ENCODE data around the gene SUGCT.
A peak's percentile ranks its signal among the peaks of the same experiment; 100 is the strongest.

SUGCT gene

DNA sequence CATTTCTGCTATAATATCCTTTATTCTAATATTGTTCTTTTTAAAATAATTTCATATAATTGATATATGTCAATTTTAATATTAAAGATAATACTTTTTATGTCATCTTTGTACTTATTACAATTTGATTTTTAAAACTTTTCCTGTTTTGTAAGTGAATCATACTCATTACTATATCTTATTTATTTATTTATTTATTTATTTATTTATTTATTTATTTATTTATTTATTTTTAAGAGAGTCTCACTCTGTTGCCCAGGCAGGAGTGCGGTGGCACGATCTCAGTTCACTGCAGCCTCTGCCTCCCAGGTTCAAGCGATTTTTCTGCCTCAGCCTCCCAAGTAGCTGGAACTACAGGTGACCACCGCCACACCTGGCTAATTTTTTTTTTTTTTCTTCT lies 215.3 kb downstream of the SUGCT start:
- Histone ChIP-seq H2BK12ac (ENCODE audit: low read length) (no peak overlapping the region), H3K79me2 (ENCODE audit: control insufficient read depth, insufficient read depth, low read length, poor library complexity) (no peaks in the 10 kb centered on the region), H2BK120ac (ENCODE audit: insufficient read depth, low read length, poor library complexity) (no peak overlapping the region), H3K9me3 (ENCODE audit: insufficient read depth, low read depth, low read length) (no peaks in the 10 kb centered on the region), H3K9ac (ENCODE audit: low read length) (no peak overlapping the region), H2AFZ (ENCODE audit: insufficient read depth, low read length, poor library complexity) (no peak overlapping the region), H4K8ac (ENCODE audit: low read depth, low read length) (no peak overlapping the region), H2BK5ac (ENCODE audit: low read depth, low read length, poor library complexity) (no peak overlapping the region), H3K36me3 (ENCODE audit: control insufficient read depth in 1 of 2, insufficient read depth in 2 of 2, low read length in 2 of 2) (no peaks in the 10 kb centered on the region), H3K18ac (ENCODE audit: low read length) (no peak overlapping the region), H3K4me3 (ENCODE audit: low read depth, low read length) (no peak overlapping the region), H3K14ac (ENCODE audit: low read length) (no peak overlapping the region), H3K79me1 (ENCODE audit: low read length) (peaks cover 10% of the 10 kb centered on the region), H4K91ac (ENCODE audit: low read depth, low read length) (no peak overlapping the region), H3K27me3 (ENCODE audit: insufficient read depth, low read length) (no peaks in the 10 kb centered on the region), H4K12ac (ENCODE audit: low read depth, low read length) (no peak overlapping the region), H3K4me1 (ENCODE audit: control insufficient read depth in 1 of 2, insufficient read depth in 2 of 2, low read length in 2 of 2) (peaks cover 6 to 7% of the 10 kb centered on the region in 2 experiments), H3K27ac (ENCODE audit: low read depth, low read length) (no peak overlapping the region), H3K23ac (ENCODE audit: low read length) (no peak overlapping the region), H2AK5ac (ENCODE audit: low read length) (no peak overlapping the region), H3K4ac (ENCODE audit: low read depth, low read length) (no peak overlapping the region), H3K4me2 (ENCODE audit: low read length) (no peak overlapping the region)
- no CpG with 5 or more reads among the region's 4 CpGs for WGBS (ENCODE audit: extremely low coverage, insufficient coverage, insufficient read length)
- DNase-seq, result no peak

DNA sequence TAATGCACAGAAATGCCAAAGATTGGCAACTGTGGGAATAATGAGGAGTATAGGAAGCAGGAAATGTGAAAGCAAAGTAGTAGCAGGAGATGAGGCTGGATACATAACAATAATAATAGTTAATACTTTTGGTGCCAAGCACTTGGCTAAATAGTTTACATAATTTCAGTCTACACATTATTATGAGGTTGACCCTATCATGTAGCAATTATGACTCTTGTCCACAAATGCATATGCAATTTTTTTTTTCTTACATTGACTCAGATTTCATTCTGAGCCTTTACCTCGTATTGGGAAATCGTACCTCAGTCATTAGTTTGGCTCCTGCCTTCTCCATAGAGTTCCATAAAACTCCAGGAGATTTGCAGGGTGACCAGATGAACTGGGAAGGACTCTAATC lies 219.9 kb downstream of the SUGCT start:
- Histone ChIP-seq H3K79me2 (ENCODE audit: control insufficient read depth, insufficient read depth, low read length, poor library complexity) (no peaks in the 10 kb centered on the region), H3K27ac (ENCODE audit: low read depth, low read length) (no peak overlapping the region), H3K14ac (ENCODE audit: low read length) (no peak overlapping the region), H2BK12ac (ENCODE audit: low read length) (no peak overlapping the region), H3K4me3 (ENCODE audit: low read depth, low read length) (no peak overlapping the region), H2BK120ac (ENCODE audit: insufficient read depth, low read length, poor library complexity) (no peak overlapping the region), H3K23ac (ENCODE audit: low read length) (no peak overlapping the region), H4K8ac (ENCODE audit: low read depth, low read length) (no peak overlapping the region), H3K4me2 (ENCODE audit: low read length) (no peak overlapping the region), H3K4me1 (ENCODE audit: control insufficient read depth in 1 of 2, insufficient read depth in 2 of 2, low read length in 2 of 2) (no peaks in the 10 kb centered on the region), H2BK5ac (ENCODE audit: low read depth, low read length, poor library complexity) (no peak overlapping the region), H3K9me3 (ENCODE audit: insufficient read depth, low read depth, low read length) (no peaks in the 10 kb centered on the region), H3K4ac (ENCODE audit: low read depth, low read length) (no peak overlapping the region), H4K91ac (ENCODE audit: low read depth, low read length) (no peak overlapping the region), H3K36me3 (ENCODE audit: control insufficient read depth in 1 of 2, insufficient read depth in 2 of 2, low read length in 2 of 2) (no peaks in the 10 kb centered on the region), H4K12ac (ENCODE audit: low read depth, low read length) (no peak overlapping the region), H2AFZ (ENCODE audit: insufficient read depth, low read length, poor library complexity) (no peak overlapping the region), H3K27me3 (ENCODE audit: insufficient read depth, low read length) (no peaks in the 10 kb centered on the region), H3K18ac (ENCODE audit: low read length) (no peak overlapping the region), H2AK5ac (ENCODE audit: low read length) (no peak overlapping the region), H3K79me1 (ENCODE audit: low read length) (no peaks in the 10 kb centered on the region), H3K9ac (ENCODE audit: low read length) (no peak overlapping the region)
- WGBS (ENCODE audit: extremely low coverage, insufficient coverage, insufficient read length), result no CpG with 5 or more reads among the region's 2 CpGs
- no peak for DNase-seq

DNA sequence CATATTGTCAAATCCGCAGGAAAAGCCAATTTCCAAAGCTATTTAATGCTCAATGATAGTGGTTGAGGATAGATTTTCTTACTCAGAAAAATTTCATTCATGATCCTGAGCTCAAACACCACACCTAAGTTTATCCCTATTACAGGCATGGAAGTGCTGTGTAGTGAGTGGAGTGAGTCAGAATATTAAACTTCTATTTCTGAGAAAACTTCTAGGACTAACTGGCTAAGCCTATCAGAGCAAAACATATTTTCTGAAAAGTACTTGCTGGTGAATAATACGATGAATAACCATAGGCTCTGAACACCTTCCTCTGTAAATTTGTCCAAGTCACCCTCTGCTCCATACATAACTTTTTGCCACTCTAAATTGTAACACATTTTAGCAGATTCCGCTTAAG lies 221.5 kb downstream of the SUGCT start:
- Histone ChIP-seq H3K18ac (ENCODE audit: low read length) (no peak overlapping the region), H3K27me3 (ENCODE audit: insufficient read depth, low read length) (no peaks in the 10 kb centered on the region), H3K4me2 (ENCODE audit: low read length) (no peak overlapping the region), H3K4me1 (ENCODE audit: control insufficient read depth in 1 of 2, insufficient read depth in 2 of 2, low read length in 2 of 2) (no peaks in the 10 kb centered on the region), H2BK12ac (ENCODE audit: low read length) (no peak overlapping the region), H2AFZ (ENCODE audit: insufficient read depth, low read length, poor library complexity) (no peak overlapping the region), H2BK120ac (ENCODE audit: insufficient read depth, low read length, poor library complexity) (no peak overlapping the region), H4K91ac (ENCODE audit: low read depth, low read length) (no peak overlapping the region), H3K27ac (ENCODE audit: low read depth, low read length) (no peak overlapping the region), H3K9me3 (ENCODE audit: insufficient read depth, low read depth, low read length) (no peaks in the 10 kb centered on the region), H3K23ac (ENCODE audit: low read length) (no peak overlapping the region), H4K8ac (ENCODE audit: low read depth, low read length) (no peak overlapping the region), H3K36me3 (ENCODE audit: control insufficient read depth in 1 of 2, insufficient read depth in 2 of 2, low read length in 2 of 2) (no peaks in the 10 kb centered on the region), H3K79me1 (ENCODE audit: low read length) (no peaks in the 10 kb centered on the region), H3K4ac (ENCODE audit: low read depth, low read length) (no peak overlapping the region), H3K9ac (ENCODE audit: low read length) (no peak overlapping the region), H2AK5ac (ENCODE audit: low read length) (no peak overlapping the region), H4K12ac (ENCODE audit: low read depth, low read length) (no peak overlapping the region), H3K4me3 (ENCODE audit: low read depth, low read length) (no peak overlapping the region), H3K14ac (ENCODE audit: low read length) (no peak overlapping the region), H3K79me2 (ENCODE audit: control insufficient read depth, insufficient read depth, low read length, poor library complexity) (no peaks in the 10 kb centered on the region), H2BK5ac (ENCODE audit: low read depth, low read length, poor library complexity) (no peak overlapping the region)
- no CpG with 5 or more reads among the region's 3 CpGs for WGBS (ENCODE audit: extremely low coverage, insufficient coverage, insufficient read length)
- no peak for DNase-seq

DNA sequence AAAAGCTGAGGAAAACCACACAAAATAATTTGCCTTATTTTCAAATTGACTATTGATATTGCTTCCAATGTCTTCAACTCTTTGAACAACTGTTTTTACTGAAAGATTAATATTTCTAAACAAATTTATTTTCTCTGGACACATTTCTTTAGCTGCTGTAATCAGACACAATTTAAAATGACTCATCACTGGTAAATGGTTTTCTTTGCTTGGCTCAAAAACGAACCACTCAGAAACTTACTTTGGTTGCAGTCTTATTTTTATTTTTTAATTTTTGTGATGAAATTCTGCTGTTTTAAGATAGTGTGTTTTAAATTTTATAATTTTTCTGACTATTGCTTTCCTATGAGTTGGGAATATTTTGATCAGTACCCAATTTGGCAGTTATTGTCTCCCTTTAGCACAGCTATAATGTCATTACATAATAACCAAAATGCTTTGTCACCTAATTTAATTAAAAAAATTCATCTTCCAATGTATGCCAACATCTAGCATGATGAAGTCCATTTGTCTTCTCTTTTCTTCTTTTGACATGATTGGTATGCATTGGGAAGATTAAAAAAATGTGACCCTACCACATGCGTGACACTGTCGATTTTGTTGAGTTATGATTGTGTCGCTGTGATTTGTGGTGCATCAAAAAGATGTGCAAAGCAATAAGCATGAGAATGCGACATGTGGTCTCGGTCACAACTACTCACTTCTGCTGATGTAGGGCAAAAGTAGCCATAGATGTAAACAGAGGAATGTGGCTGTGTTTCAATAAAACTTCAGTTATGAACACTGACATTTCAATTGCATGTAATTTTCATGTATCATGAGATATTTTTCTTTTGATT lies 222.3 kb downstream of the SUGCT start:
- no peak overlapping the region for H3K9ac ChIP-seq (ENCODE audit: low read length)
- H3K4me1 ChIP-seq (ENCODE audit: control insufficient read depth in 1 of 2, insufficient read depth in 2 of 2, low read length in 2 of 2), result no peaks in the 10 kb centered on the region
- H3K4ac ChIP-seq (ENCODE audit: low read depth, low read length), result no peak overlapping the region
- H3K9me3 ChIP-seq (ENCODE audit: insufficient read depth, low read depth, low read length), result no peaks in the 10 kb centered on the region
- no peak overlapping the region for H4K91ac ChIP-seq (ENCODE audit: low read depth, low read length)
- no peak overlapping the region for H3K23ac ChIP-seq (ENCODE audit: low read length)
- DNase-seq, result peak in 1 of 2 donors; percentile 15
- H3K79me1 ChIP-seq (ENCODE audit: low read length), result no peaks in the 10 kb centered on the region
- no peak overlapping the region for H2BK5ac ChIP-seq (ENCODE audit: low read depth, low read length, poor library complexity)
- H3K36me3 ChIP-seq (ENCODE audit: control insufficient read depth in 1 of 2, insufficient read depth in 2 of 2, low read length in 2 of 2), result no peaks in the 10 kb centered on the region
- no peak overlapping the region for H3K27ac ChIP-seq (ENCODE audit: low read depth, low read length)
- H3K4me2 ChIP-seq (ENCODE audit: low read length), result no peak overlapping the region
- H2AFZ ChIP-seq (ENCODE audit: insufficient read depth, low read length, poor library complexity), result no peak overlapping the region
- H3K27me3 ChIP-seq (ENCODE audit: insufficient read depth, low read length), result no peaks in the 10 kb centered on the region
- H2AK5ac ChIP-seq (ENCODE audit: low read length), result no peak overlapping the region
- no peaks in the 10 kb centered on the region for H3K79me2 ChIP-seq (ENCODE audit: control insufficient read depth, insufficient read depth, low read length, poor library complexity)
- no peak overlapping the region for H3K14ac ChIP-seq (ENCODE audit: low read length)
- H4K8ac ChIP-seq (ENCODE audit: low read depth, low read length), result no peak overlapping the region
- no peak overlapping the region for H2BK120ac ChIP-seq (ENCODE audit: insufficient read depth, low read length, poor library complexity)
- H3K18ac ChIP-seq (ENCODE audit: low read length), result no peak overlapping the region
- no peak overlapping the region for H2BK12ac ChIP-seq (ENCODE audit: low read length)
- WGBS (ENCODE audit: extremely low coverage, insufficient coverage, insufficient read length), result no CpG with 5 or more reads among the region's 6 CpGs
- no peak overlapping the region for H3K4me3 ChIP-seq (ENCODE audit: low read depth, low read length)
- no peak overlapping the region for H4K12ac ChIP-seq (ENCODE audit: low read depth, low read length)

All from trophoblast cell (in vitro differentiated cells and primary cell).